ENCODE results near the gene OPCML.

- TF ChIP-seq, protein P1, sequence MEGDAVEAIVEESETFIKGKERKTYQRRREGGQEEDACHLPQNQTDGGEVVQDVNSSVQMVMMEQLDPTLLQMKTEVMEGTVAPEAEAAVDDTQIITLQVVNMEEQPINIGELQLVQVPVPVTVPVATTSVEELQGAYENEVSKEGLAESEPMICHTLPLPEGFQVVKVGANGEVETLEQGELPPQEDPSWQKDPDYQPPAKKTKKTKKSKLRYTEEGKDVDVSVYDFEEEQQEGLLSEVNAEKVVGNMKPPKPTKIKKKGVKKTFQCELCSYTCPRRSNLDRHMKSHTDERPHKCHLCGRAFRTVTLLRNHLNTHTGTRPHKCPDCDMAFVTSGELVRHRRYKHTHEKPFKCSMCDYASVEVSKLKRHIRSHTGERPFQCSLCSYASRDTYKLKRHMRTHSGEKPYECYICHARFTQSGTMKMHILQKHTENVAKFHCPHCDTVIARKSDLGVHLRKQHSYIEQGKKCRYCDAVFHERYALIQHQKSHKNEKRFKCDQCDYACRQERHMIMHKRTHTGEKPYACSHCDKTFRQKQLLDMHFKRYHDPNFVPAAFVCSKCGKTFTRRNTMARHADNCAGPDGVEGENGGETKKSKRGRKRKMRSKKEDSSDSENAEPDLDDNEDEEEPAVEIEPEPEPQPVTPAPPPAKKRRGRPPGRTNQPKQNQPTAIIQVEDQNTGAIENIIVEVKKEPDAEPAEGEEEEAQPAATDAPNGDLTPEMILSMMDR (conservative IDR thresholded peaks at IDR 0.05 in 1 of 2, IDR thresholded peaks at IDR 0.05 in 1 of 2; ENCODE audit: extremely low read depth in 1 of 2, insufficient read depth in 1 of 2, low read depth in 1 of 2, low read length in 2 of 2) = no peak
- TF ChIP-seq EZH2 (IDR thresholded peaks at IDR 0.05; ENCODE audit: borderline replicate concordance, low read length) = no peak
These were observed 1121.9 kb downstream of the OPCML start for GRCh38 chr11:132410383-132410782.

All from mammary epithelial cell (primary cell).